SK-N-MC (cell line): ENCODE results near the gene FGF13.

Experiments
- EZH2 ChIP-seq: fragments of 200-600 bp; sonication (generic); IDR thresholded peaks from one replicate; pipeline ENCODE4 v1.6.1; 2017; ENCODE audit warnings: antibody characterized with exemption
- FOXP2 ChIP-seq: optimal IDR thresholded peaks from 2 replicates; pipeline ENCODE3; 2011; ENCODE audit warnings: mild to moderate bottlenecking, moderate library complexity; ENCODE audit not compliant: insufficient read depth; ENCODE audit errors: extremely low read length, control extremely low read depth
- POLR2AphosphoS5 ChIP-seq: IDR thresholded peaks from 2 replicates; pipeline ENCODE4 v1.6.1; 2012; ENCODE audit warnings: mild to moderate bottlenecking, low read depth, low read length, borderline replicate concordance

DNA sequence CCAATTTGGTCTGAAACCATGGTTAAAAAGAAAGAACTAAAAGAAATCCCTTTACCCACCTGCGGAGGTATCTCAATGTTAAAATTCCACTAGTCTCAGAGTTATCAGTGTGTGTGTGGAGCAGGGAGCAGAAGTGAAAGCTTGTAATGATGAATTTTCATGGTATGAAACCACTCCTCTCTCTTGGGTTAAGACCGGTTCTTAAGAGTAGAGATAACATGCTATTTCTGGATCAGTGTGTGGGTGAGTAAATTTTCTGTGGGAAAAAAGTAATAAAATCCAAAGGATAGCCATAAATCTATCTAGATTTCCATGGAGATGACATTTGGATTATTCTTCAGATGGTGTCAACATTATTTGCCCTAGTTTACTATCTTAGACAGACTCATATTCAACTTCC is 3.2 kb downstream of the FGF13 start:
- TF ChIP-seq POLR2AphosphoS5 (no peak), EZH2 (no peak), FOXP2 (no peak)
